GM12801 (cell line): Measurements from ENCODE around the gene KBTBD4.

ENCODE experiments used
- CTCF ChIP-seq: IDR thresholded peaks from one replicate; pipeline ENCODE4 v1.5.1; 2011; ENCODE audit warnings: control low read depth; ENCODE audit not compliant: insufficient read length; ENCODE audit errors: extremely low read depth

Gene KBTBD4

DNA sequence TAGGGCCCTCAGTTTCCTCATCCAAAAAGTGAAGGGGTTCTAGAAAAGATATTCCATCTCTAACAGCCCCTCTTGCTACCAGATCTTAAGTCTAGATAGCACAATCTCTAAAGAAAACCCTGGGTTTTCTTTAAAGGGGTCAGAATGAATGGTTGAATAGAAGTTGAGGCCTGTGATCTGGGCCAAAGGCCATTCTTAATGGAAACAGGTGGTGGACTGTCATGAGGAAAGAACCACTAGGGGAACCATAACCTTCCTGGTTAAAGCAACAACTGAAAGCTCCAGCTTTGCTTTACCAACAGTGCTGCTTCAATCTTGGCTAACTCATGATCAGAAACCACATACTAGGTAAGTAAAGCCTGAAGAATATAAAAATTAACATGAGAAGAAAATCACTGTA is 27.7 kb downstream of the KBTBD4 start:
- TF ChIP-seq CTCF = no peak

DNA sequence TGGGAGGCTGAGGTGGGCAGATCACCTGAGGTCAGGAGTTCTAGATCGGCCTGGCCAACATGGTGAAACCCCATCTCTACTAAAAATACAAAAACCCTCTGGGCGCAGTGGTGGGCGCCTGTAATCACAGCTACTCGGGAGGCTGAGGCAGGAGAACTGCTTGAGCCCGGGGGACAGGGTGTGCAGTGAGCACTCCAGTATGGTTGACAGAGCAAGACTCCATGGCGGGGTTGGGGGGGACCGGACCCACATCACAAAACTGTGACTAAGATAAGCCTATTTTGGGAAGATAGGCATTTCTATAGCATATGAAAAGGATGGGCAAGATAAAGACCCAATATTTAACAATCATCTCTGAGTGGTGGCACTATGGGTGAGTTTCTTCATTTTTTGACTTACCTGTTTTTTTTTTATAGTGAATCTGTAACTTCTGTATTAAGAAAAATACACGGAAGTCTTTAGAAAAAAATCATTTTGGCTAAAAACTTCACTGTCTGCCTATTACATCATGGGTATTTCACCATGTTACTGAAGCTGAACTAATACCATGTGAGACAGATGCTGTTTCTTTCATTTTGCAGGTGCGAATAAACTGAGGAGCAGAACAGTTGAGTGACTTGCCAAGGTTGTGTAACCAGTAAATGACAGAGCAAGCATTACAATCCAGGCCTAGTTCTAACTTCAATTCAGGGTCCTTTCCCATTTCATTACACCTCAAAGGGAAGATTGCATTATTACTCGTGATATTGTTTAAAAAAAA is 28.3 kb downstream of the KBTBD4 start:
- no peak for TF ChIP-seq CTCF

- TF ChIP-seq CTCF = no peak
Measured at GRCh38 chr11:47545298-47545697, 33.5 kb downstream of the KBTBD4 start.

- no peak for TF ChIP-seq CTCF
Measured at GRCh38 chr11:47541070-47541469, 37.7 kb downstream of the KBTBD4 start.

DNA sequence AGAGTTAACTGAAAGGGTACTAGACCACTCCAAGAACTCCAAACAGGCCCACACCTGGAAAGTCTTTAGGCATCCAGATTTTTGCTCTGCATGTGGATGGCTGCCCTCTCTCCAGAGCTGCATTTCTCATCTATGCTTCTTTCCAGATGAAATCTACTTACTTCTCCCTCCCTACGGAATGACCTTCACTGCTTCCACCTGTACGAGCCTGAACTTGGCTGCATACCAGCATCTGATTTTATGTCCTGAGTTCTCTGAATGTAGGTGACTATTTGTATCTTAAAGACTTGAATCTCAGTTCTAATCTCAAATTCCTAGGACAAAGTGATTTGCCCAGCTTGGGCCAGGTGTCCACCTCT is 39.1 kb downstream of the KBTBD4 start:
- TF ChIP-seq CTCF = no peak

- no peak for TF ChIP-seq CTCF
Measured at GRCh38 chr11:47538741-47539565, 39.8 kb downstream of the KBTBD4 start.

DNA sequence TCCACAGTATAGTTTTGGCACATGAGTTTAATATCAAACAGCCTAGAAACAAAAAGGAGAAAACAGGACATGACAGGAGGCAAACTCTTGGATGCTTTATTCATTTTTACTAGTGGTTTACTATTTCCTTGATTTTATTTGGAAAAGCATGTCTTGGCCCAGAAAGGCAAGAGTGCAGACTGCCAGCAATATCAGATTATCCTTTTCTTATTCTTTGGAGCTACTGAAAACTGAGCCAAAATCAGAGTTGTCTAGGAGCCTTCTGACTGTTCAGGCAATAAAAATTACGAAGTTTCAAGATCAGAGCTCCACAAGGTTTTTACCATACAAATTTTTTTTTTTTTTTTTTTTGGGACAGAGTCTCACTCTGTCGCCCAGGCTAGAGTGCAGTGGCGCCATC is 41.9 kb downstream of the KBTBD4 start:
- TF ChIP-seq CTCF = no peak
